Measurements from ENCODE around the gene KDM1A.
A peak's percentile ranks its signal among the peaks of the same experiment; 100 is the strongest.
"Not testable (repeated sequence)": the region's sequence is repeated elsewhere in the genome, so short reads cannot be mapped to it uniquely, and the experiment has no call there.

Gene KDM1A

GRCh38 chr1:23019094-23019862, at the start of gene KDM1A:
Gene KDM1A, plus strand, starts transcription at chr1:23019468. Its CDS starts 129 bp downstream, at chr1:23019597.
- DNase-seq: peak; percentile 99

GRCh38 chr1:22970096-22970495, 49.2 kb upstream of the KDM1A start:
- no peak for DNase-seq

GRCh38 chr1:22971161-22971560, 48.1 kb upstream of the KDM1A start:
- no peak for DNase-seq

GRCh38 chr1:22971611-22972405, 47.5 kb upstream of the KDM1A start:
- DNase-seq: peak; percentile 70

GRCh38 chr1:22972760-22973159, 46.5 kb upstream of the KDM1A start, which contains the start of gene LACTBL1:
Gene LACTBL1, minus strand, starts transcription at chr1:22972866. Its CDS starts 550 bp downstream, at chr1:22972316.
- no peak for DNase-seq

- DNase-seq: no peak
These were observed 43.6 kb upstream of the KDM1A start for GRCh38 chr1:22975694-22976093.

GRCh38 chr1:22976127-22976460, 43.2 kb upstream of the KDM1A start:
- DNase-seq: no peak

- DNase-seq: peak; percentile 89
These were observed 42.6 kb upstream of the KDM1A start for GRCh38 chr1:22976461-22977243.

GRCh38 chr1:22978299-22978698, 41.0 kb upstream of the KDM1A start:
- no peak for DNase-seq

- DNase-seq: not testable (repeated sequence)
These were observed 38.8 kb upstream of the KDM1A start for GRCh38 chr1:22980471-22980790.

- DNase-seq: no peak
These were observed 35.3 kb upstream of the KDM1A start for GRCh38 chr1:22983944-22984343.

GRCh38 chr1:22992384-22992783, 26.9 kb upstream of the KDM1A start:
- DNase-seq: not testable (repeated sequence)

- peak; percentile 50 for DNase-seq
These were observed 26.0 kb upstream of the KDM1A start for GRCh38 chr1:22993220-22993795.

- DNase-seq: no peak
These were observed 23.5 kb upstream of the KDM1A start for GRCh38 chr1:22995774-22996173.

GRCh38 chr1:22997528-22997927, 21.7 kb upstream of the KDM1A start:
- not testable (repeated sequence) for DNase-seq

GRCh38 chr1:23000133-23000532, 19.1 kb upstream of the KDM1A start:
- not testable (repeated sequence) for DNase-seq

- not testable (repeated sequence) for DNase-seq
These were observed 17.1 kb upstream of the KDM1A start for GRCh38 chr1:23002218-23002617.

- DNase-seq: no peak
These were observed 15.2 kb upstream of the KDM1A start for GRCh38 chr1:23004112-23004511.

GRCh38 chr1:23004769-23005168, 14.5 kb upstream of the KDM1A start:
- DNase-seq: not testable (repeated sequence)

GRCh38 chr1:23007106-23007505, 12.2 kb upstream of the KDM1A start:
- DNase-seq: no peak

- no peak for DNase-seq
These were observed 10.4 kb upstream of the KDM1A start for GRCh38 chr1:23008901-23009300.

GRCh38 chr1:23010025-23010424, 9.2 kb upstream of the KDM1A start:
- not testable (repeated sequence) for DNase-seq

GRCh38 chr1:23013657-23014056, 5.6 kb upstream of the KDM1A start:
- DNase-seq: no peak
